Right lobe of liver (tissue), 6 donors: ENCODE data around the gene CCR3. TPM values are rescaled to one million over a fixed set of nuclear protein-coding genes. Genes with fewer than 3 reads are reported as not detected.
"Not testable (repeated sequence)": the region's sequence is repeated elsewhere in the genome, so short reads cannot be mapped to it uniquely, and the experiment has no call there.

Source experiments
- ATAC-seq, 4 donors: fragments of 200-7000 bp; cut with Tn5 transposase; one replicate each; pipeline ENCODE4 v1.9.1; 2020; ENCODE audit warnings: mild to moderate bottlenecking in 4 of 4, moderate library complexity in 4 of 4
- DNase-seq, 3 donors: peaks; one replicate each; pipeline ENCODE4 v3.0.0-alpha.2; 2020
- H3K27ac ChIP-seq, 3 donors: fragments of 200-600 bp; one replicate each; pipeline ENCODE4 v1.8.0; 2022
- H3K27me3 ChIP-seq, 2 donors: fragments of 200-600 bp; one replicate each; pipeline ENCODE4 v1.8.0; 2022
- H3K36me3 ChIP-seq, 4 donors: fragments of 200-600 bp; sonication (generic) in 1 of 4; one replicate each; pipeline versions ENCODE4 v1.5.1 to v1.8.0; 2017 to 2022; ENCODE audit warnings: control low read depth in 1 of 4
- H3K4me1 ChIP-seq, 4 donors: fragments of 200-600 bp; sonication (generic) in 1 of 4; one replicate each; pipeline versions ENCODE4 v1.5.1 to v1.8.0; 2017 to 2022; ENCODE audit warnings: control low read depth in 1 of 4
- H3K4me3 ChIP-seq, 3 donors: fragments of 200-600 bp; one replicate each; pipeline ENCODE4 v1.8.0; 2022
- H3K9me3 ChIP-seq, 4 donors: fragments of 200-600 bp; sonication (generic) in 1 of 4; one replicate each; pipeline versions ENCODE4 v1.5.1 to v1.8.0; 2017 to 2022; ENCODE audit warnings: control low read depth in 1 of 4
- POLR2A ChIP-seq: fragments of 450-650 bp; IDR thresholded peaks from one replicate; pipeline ENCODE4 v1.6.1; 2017; ENCODE audit warnings: antibody characterized with exemption, mild to moderate bottlenecking
- WGBS: methylation state at CpG from one replicate; pipeline ENCODE4 v1.1.6; 2018; ENCODE audit warnings: low coverage, low lambda C conversion rate; ENCODE audit not compliant: insufficient coverage; ENCODE audit errors: missing lambda C conversion rate; 5-methylcytosine and 5-hydroxymethylcytosine counted together
- intact Hi-C, 2 donors: fragments of 100-400 bp; cut with DNase I; formaldehyde crosslinking; loops; one replicate each; pipeline versions ENCODE4 v1.11.2 to v1.14.1; 2022
- total RNA-seq, 6 experiments: library from RNA; depleted of rRNA in 2 of 6; stranded (reverse); fragments of >200 nt in 2 of 6; fragmentation: NEBNext Ultra II Directional in 3 of 6; extraction: Animal tissue kit (Norgen Biotek cat#: 25700) in 3 of 6; gene quantifications; one replicate each; pipeline versions ENCODE4 v1.1.0 to v1.2.4, GENCODE V29; 2016 to 2023
- TF ChIP-seq, protein P1 (sequence below), 4 donors: fragments of 200-600 bp in 3 of 4; fragments of 450-650 bp in 1 of 4; IDR thresholded peaks; one replicate each; pipeline versions ENCODE4 v1.5.1 to v1.8.0; 2016 to 2022; ENCODE audit warnings: antibody characterized with exemption in 4 of 4, mild to moderate bottlenecking in 2 of 4
- donor health status: DM: no; HTN: yes; CAD: no.
- donor health status: DM: no; HTN: no; CAD: no.
- donor health status: DM: no; HTN: no; CAD: no.
- donor health status: DM: no; HTN: yes; CAD: no.
- donor health status: DM: no; HTN: yes; CAD: no.

CCR3 gene
- total RNA-seq, 6 experiments from 2014 or later, result 0.27 TPM; not detected in 5

- intact Hi-C loops, result no loop called here
- WGBS, result 29% methylated on average over 2 of the region's 2 CpGs
- H3K4me3 ChIP-seq, result no peak overlapping the region
Observed at GRCh38 chr3:46205286-46205960, 36.8 kb upstream of the CCR3 start.

GRCh38 chr3:46206282-46207015 is 35.8 kb upstream of the CCR3 start:
- Histone ChIP-seq H3K4me3 (peak overlapping the region in 2 of 3 donors; percentile 8 to 37), H3K27me3 (no peaks in the 10 kb centered on the region), H3K36me3 (no peaks in the 10 kb centered on the region), H3K27ac (peak overlapping the region in 1 of 3 donors; percentile 56), H3K9me3 (no peaks in the 10 kb centered on the region), H3K4me1 (no peaks in the 10 kb centered on the region)
- DNase-seq (no peak), ATAC-seq (peak in 2 of 4 donors; percentile 19 to 25)
- 59% methylated on average over 3 of the region's 6 CpGs for WGBS
- intact Hi-C loops, result no loop called here
- TF ChIP-seq, protein P1, sequence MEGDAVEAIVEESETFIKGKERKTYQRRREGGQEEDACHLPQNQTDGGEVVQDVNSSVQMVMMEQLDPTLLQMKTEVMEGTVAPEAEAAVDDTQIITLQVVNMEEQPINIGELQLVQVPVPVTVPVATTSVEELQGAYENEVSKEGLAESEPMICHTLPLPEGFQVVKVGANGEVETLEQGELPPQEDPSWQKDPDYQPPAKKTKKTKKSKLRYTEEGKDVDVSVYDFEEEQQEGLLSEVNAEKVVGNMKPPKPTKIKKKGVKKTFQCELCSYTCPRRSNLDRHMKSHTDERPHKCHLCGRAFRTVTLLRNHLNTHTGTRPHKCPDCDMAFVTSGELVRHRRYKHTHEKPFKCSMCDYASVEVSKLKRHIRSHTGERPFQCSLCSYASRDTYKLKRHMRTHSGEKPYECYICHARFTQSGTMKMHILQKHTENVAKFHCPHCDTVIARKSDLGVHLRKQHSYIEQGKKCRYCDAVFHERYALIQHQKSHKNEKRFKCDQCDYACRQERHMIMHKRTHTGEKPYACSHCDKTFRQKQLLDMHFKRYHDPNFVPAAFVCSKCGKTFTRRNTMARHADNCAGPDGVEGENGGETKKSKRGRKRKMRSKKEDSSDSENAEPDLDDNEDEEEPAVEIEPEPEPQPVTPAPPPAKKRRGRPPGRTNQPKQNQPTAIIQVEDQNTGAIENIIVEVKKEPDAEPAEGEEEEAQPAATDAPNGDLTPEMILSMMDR (IDR thresholded peaks at IDR 0.05), result no peak
- TF ChIP-seq POLR2A, result no peak

More at GRCh38 chr3:46205286-46205960, 36.8 kb upstream of the CCR3 start:
- Histone ChIP-seq H3K27ac (no peak overlapping the region), H3K4me1 (no peaks in the 10 kb centered on the region), H3K27me3 (no peaks in the 10 kb centered on the region), H3K9me3 (no peaks in the 10 kb centered on the region), H3K36me3 (no peaks in the 10 kb centered on the region)
- TF ChIP-seq POLR2A, result no peak
- TF ChIP-seq, protein P1 (IDR thresholded peaks at IDR 0.05), result no peak
- DNase-seq, result no peak
- no peak for ATAC-seq

- H3K36me3 ChIP-seq, H3K27me3 ChIP-seq, intact Hi-C loops, ATAC-seq, DNase-seq, H3K4me1 ChIP-seq, H3K9me3 ChIP-seq: not testable (repeated sequence)
- 48% methylated on average over 5 of the region's 6 CpGs for WGBS
- peak overlapping the region in 2 of 3 donors; percentile 26 to 37 for H3K4me3 ChIP-seq
- H3K27ac ChIP-seq, result peak overlapping the region in 2 of 3 donors; percentile 47 to 56
Observed at GRCh38 chr3:46207514-46207913, 34.7 kb upstream of the CCR3 start.

DNA sequence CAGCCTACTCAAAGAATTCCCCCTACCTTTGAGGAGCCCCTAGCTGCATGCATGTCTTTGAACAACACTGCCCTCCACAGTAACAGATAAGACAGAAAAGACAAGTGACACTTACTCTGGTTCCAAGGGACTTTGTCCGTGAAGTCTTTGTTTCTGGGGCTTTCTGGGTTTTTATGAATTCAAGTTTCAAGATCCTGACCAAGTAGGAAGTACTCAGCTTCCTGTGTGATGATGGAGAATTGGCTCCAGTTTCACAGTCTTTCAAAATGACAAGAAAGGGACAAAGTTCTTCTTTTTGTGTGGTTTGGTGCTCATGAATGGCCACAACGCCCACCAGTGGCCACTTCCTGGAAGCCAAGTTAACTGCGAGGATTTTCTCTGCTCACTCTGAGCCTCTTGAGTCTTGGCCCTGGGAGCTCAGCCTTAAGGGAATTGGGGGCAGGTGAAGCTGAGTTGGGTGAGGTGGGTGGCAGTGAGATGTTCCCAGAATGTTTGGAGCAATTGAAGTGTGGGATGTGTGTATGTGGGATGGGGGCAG is 34.0 kb upstream of the CCR3 start, which contains the start of gene CCR1:
Gene CCR1 (minus strand): TSS at position 147 of the 538 bp plus-strand sequence. CDS start 4,000 bp downstream, outside the sequence.
- intact Hi-C loops, result no loop called here
- H3K27ac ChIP-seq, result peak within 1 kb of the TSS in 2 of 3 donors; percentile 47 to 56

More for the DNA sequence above, 34.0 kb upstream of the CCR3 start, which contains the start of gene CCR1:
- no peaks in the 10 kb centered on the region for H3K9me3 ChIP-seq
- peak within 1 kb of the TSS in 2 of 3 donors; percentile 26 to 37 for H3K4me3 ChIP-seq
- no peaks in the 10 kb centered on the region for H3K4me1 ChIP-seq
- no peaks in the 10 kb centered on the region for H3K36me3 ChIP-seq
- 0% methylated on average over 3 of the region's 3 CpGs for WGBS
- peak; percentile 46 to 70 (median 54) for ATAC-seq
- no peaks in the 10 kb centered on the region for H3K27me3 ChIP-seq
- no peak for DNase-seq
- TF ChIP-seq, protein P1 (IDR thresholded peaks at IDR 0.05), result peak in 3 of 4 donors; percentile 28 to 34 (median 31)
- peak; percentile 22 for TF ChIP-seq POLR2A
